K562 (cell line): ENCODE measurements around the gene SNAI1. TPM values are rescaled to one million over a fixed set of nuclear protein-coding genes. Genes with fewer than 3 reads are reported as not detected.
A peak's percentile ranks its signal among the peaks of the same experiment; 100 is the strongest.

Experiments
- C11orf30 ChIP-seq: fragments of 450-650 bp; IDR thresholded peaks from 2 replicates; pipeline ENCODE4 v1.6.1; 2016; ENCODE audit warnings: low read depth, mild to moderate bottlenecking
- CEBPZ ChIP-seq: fragments of 150-350 bp; IDR thresholded peaks from 2 replicates; pipeline ENCODE4 v1.6.1; 2014; ENCODE audit warnings: low read depth, mild to moderate bottlenecking, low read length, borderline replicate concordance
- CREB3L1 ChIP-seq: fragments of 450-650 bp; IDR thresholded peaks from 2 replicates; pipeline ENCODE4 v1.6.1; 2014; ENCODE audit warnings: low read depth, mild to moderate bottlenecking, moderate library complexity, borderline replicate concordance
- ELF1 ChIP-seq: fragments of 200-800 bp; sonication (Bioruptor generic); IDR thresholded peaks from 2 replicates; pipeline ENCODE4 v1.6.1; 2016; ENCODE audit warnings: missing genetic modification characterization, missing compliant biosample characterization
- ELF4 ChIP-seq: fragments of 450-650 bp; formaldehyde crosslinking; IDR thresholded peaks from 2 replicates; pipeline ENCODE4 v1.4.0; 2022; ENCODE audit warnings: missing genetic modification characterization
- ETV5 ChIP-seq: sonication (generic); formaldehyde crosslinking; IDR thresholded peaks from 2 replicates; pipeline ENCODE4 v1.4.0; 2020; ENCODE audit warnings: low read depth, mild to moderate bottlenecking, missing genetic modification reagents
- FOXK1 ChIP-seq: sonication (generic); formaldehyde crosslinking; IDR thresholded peaks from 2 replicates; pipeline ENCODE4 v1.8.0; 2022; ENCODE audit warnings: missing genetic modification reagents, mild to moderate bottlenecking, borderline replicate concordance
- FUS ChIP-seq: fragments of 200-400 bp; formaldehyde crosslinking; optimal IDR thresholded peaks from 2 replicates; pipeline ENCODE3; 2017; ENCODE audit warnings: low read depth, low read length
- HOXB6 ChIP-seq: fragments of 250-450 bp; sonication (Bioruptor Pico); IDR thresholded peaks from 2 replicates; pipeline ENCODE4 v1.5.1; 2022; ENCODE audit warnings: mild to moderate bottlenecking, borderline replicate concordance
- KHSRP ChIP-seq: fragments of 450-650 bp; IDR thresholded peaks from 2 replicates; pipeline ENCODE4 v1.6.1; 2017
- MCM2 ChIP-seq: fragments of 450-650 bp; IDR thresholded peaks from 2 replicates; pipeline ENCODE4 v1.6.1; 2017; ENCODE audit warnings: low read depth, mild to moderate bottlenecking
- MYNN ChIP-seq, 2 experiments: sonication (generic); formaldehyde crosslinking in 1 of 2; IDR thresholded peaks; 2 replicates each; pipeline versions ENCODE4 v1.5.0 to v1.6.1; 2016 to 2020; ENCODE audit warnings: antibody characterized with exemption in 1 of 2, missing genetic modification reagents in 1 of 2
- NUFIP1 ChIP-seq: fragments of 450-650 bp; IDR thresholded peaks from 2 replicates; pipeline ENCODE4 v1.6.1; 2018; ENCODE audit not compliant: partially characterized antibody
- RFX1 ChIP-seq: fragments of 450-650 bp; IDR thresholded peaks from 2 replicates; pipeline ENCODE4 v1.6.1; 2016; ENCODE audit warnings: mild to moderate bottlenecking, moderate library complexity
- RHOXF2B ChIP-seq: fragments of 250-450 bp; sonication (Bioruptor Pico); conservative IDR thresholded peaks from 2 replicates; pipeline ENCODE4 v1.5.1; 2021
- SIN3B ChIP-seq: fragments of 450-650 bp; IDR thresholded peaks from 2 replicates; pipeline ENCODE4 v1.6.1; 2017; ENCODE audit warnings: low read depth, mild to moderate bottlenecking, moderate library complexity
- SPI1 ChIP-seq: IDR thresholded peaks from 2 replicates; pipeline ENCODE4 v1.6.1; 2011; ENCODE audit warnings: low read depth, low read length, control low read depth, borderline replicate concordance
- ZFP1 ChIP-seq: fragments of 450-650 bp; formaldehyde crosslinking; IDR thresholded peaks from 2 replicates; pipeline ENCODE4 v1.4.0; 2020; ENCODE audit warnings: mild to moderate bottlenecking, mixed read lengths
- ZNF174 ChIP-seq: fragments of 250-450 bp; sonication (Bioruptor Pico); IDR thresholded peaks from 2 replicates; pipeline ENCODE4 v1.4.0; 2020; ENCODE audit warnings: mild to moderate bottlenecking
- ZNF384 ChIP-seq: IDR thresholded peaks from 2 replicates; pipeline ENCODE4 v1.6.1; 2012; ENCODE audit warnings: low read depth, low read length, improper control_type of control experiment
- ZNF830 ChIP-seq: fragments of 250-450 bp; sonication (Bioruptor Pico); IDR thresholded peaks from 2 replicates; pipeline ENCODE4 v1.5.0; 2021; ENCODE audit warnings: mild to moderate bottlenecking
- polyA plus RNA-seq, 8 experiments: library from polyadenylated mRNA; depleted of rRNA in 4 of 8; stranded (reverse) in 5 of 8; unstranded in 3 of 8; fragments of >200 nt; fragmentation: Nextera tagmentation in 2 of 8; fragmentation: Illumina TruSeq in 1 of 8; extraction: Ambion mirVana in 2 of 8; extraction: Trizol in 1 of 8; gene quantifications; 2 replicates each; pipeline versions ENCODE4 v1.2.1 to v1.2.3, GENCODE V29; 2011 to 2014; ENCODE audit warnings: inconsistent platforms in 1 of 8, missing spikeins in 1 of 8
- total RNA-seq, 7 experiments: library from RNA; depleted of rRNA in 6 of 7; stranded (reverse); fragments of >200 nt in 6 of 7; fragmentation: Illumina TruSeq in 2 of 7; extraction: Trizol in 2 of 7; gene quantifications; 2 replicates each; pipeline versions ENCODE4 v1.2.1 to v1.2.3, GENCODE V29; 2011 to 2021; ENCODE audit warnings: low replicate concordance in 1 of 7
- TF ChIP-seq, protein P1 (sequence below): fragments of 450-650 bp; IDR thresholded peaks from 2 replicates; pipeline ENCODE4 v1.6.1; 2016
- TF ChIP-seq, protein P2 (sequence below): fragments of 450-650 bp; formaldehyde crosslinking; IDR thresholded peaks from 2 replicates; pipeline ENCODE4 v1.4.0; 2022; ENCODE audit warnings: mild to moderate bottlenecking, moderate library complexity

Gene SNAI1
- total and polyA plus RNA-seq, 9 of the 15 experiments (the other 6 are each of a cell fraction or from before 2014, with no cell fraction given), result 0.32 to 11.6 (median 2.0) TPM

DNA sequence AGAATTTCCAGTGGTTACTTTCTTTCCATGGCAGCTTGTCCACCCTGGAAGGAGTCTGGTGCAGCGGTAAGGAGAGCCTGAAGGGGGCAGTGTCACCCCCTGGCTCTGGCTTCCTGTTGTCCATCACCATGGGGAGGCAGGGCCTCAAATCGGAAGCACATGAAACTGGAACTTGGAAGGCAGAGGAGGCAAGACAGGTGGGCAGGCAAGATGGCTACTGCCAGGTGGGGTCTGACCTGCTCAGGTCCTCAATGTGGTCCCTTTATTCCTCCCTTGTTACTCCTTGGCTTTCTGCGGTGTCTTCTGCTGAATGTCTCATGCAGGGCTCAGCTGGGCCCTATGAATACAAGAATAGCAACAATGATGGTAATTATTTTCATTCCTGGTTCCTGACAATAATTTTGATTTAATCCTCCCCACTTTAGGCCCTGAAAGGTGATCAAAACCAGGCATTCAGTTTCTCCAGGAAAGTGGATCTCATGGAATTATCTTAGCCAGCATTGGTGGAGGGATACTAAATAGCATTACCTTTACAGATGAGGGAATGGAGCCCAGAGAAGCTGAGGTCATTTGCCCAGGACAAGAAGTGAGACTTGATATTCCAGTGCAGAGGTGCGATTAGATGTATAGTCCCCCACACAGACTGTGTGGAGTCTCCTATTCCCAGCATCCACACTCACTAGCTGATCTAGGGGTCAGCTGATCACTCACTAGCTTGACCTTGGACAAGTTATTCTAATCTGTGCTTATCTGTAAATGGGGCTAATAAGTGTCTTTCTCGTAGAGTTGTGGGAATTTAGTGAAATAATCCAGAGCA is 17.6 kb upstream of the SNAI1 start (continued):
- no peak for TF ChIP-seq C11orf30
- TF ChIP-seq FUS, result no peak
- 0 out of 2 replicates have a peak, but pooled peaks have one; percentile 10 for TF ChIP-seq ZNF384
- no peak for TF ChIP-seq HOXB6 (CRISPR knock-in tag)
- TF ChIP-seq NUFIP1, result no peak
- TF ChIP-seq ZNF830, result no peak
- no peak for TF ChIP-seq RHOXF2B
- no peak for TF ChIP-seq MYNN (IDR thresholded peaks at IDR 0.05)
- TF ChIP-seq MYNN (CRISPR knock-in tag; IDR thresholded peaks at IDR 0.05), result no peak
- TF ChIP-seq, protein P1, sequence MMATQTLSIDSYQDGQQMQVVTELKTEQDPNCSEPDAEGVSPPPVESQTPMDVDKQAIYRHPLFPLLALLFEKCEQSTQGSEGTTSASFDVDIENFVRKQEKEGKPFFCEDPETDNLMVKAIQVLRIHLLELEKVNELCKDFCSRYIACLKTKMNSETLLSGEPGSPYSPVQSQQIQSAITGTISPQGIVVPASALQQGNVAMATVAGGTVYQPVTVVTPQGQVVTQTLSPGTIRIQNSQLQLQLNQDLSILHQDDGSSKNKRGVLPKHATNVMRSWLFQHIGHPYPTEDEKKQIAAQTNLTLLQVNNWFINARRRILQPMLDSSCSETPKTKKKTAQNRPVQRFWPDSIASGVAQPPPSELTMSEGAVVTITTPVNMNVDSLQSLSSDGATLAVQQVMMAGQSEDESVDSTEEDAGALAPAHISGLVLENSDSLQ, result peak; percentile 89
- no peak for TF ChIP-seq FOXK1
- no peak for TF ChIP-seq ZNF174 (CRISPR knock-in tag)
- peak; percentile 81; the same call in 1 of the 2 replicates for TF ChIP-seq ETV5 (CRISPR knock-in tag)
- TF ChIP-seq KHSRP, result no peak
- no peak for TF ChIP-seq SIN3B
- peak; percentile 42 for TF ChIP-seq RFX1
- no peak for TF ChIP-seq CEBPZ
- no peak for TF ChIP-seq ZFP1
- no peak for TF ChIP-seq ELF1 (tag)
- TF ChIP-seq SPI1, result peak; percentile 44; the same call in 1 of the 2 replicates
- TF ChIP-seq MCM2, result no peak
- TF ChIP-seq CREB3L1, result peak; percentile 27; the same call in 1 of the 2 replicates
- TF ChIP-seq, protein P2, sequence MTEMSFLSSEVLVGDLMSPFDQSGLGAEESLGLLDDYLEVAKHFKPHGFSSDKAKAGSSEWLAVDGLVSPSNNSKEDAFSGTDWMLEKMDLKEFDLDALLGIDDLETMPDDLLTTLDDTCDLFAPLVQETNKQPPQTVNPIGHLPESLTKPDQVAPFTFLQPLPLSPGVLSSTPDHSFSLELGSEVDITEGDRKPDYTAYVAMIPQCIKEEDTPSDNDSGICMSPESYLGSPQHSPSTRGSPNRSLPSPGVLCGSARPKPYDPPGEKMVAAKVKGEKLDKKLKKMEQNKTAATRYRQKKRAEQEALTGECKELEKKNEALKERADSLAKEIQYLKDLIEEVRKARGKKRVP (CRISPR knock-in tag), result no peak
- TF ChIP-seq ELF4 (CRISPR knock-in tag), result no peak
